SW480 (cell line): Measurements from ENCODE around the gene SLC23A2.

Source experiments
- DNase-seq: peaks from one replicate; pipeline ENCODE4 v3.0.0-alpha.2; 2016; ENCODE audit warnings: low spot score

Gene SLC23A2

GRCh38 chr20:4814696-4815252 lies 186.5 kb downstream of the SLC23A2 start:
- no peak for DNase-seq

- no peak for DNase-seq
Observed at GRCh38 chr20:4813863-4814695, 187.2 kb downstream of the SLC23A2 start.

GRCh38 chr20:4813076-4813862 lies 188.0 kb downstream of the SLC23A2 start:
- DNase-seq: no peak

GRCh38 chr20:4812641-4813075 lies 188.7 kb downstream of the SLC23A2 start:
- no peak for DNase-seq

- DNase-seq: no peak
Observed at GRCh38 chr20:4812216-4812615, 189.1 kb downstream of the SLC23A2 start.

GRCh38 chr20:4811661-4812181 lies 189.6 kb downstream of the SLC23A2 start:
- no peak for DNase-seq

- DNase-seq: no peak
Observed at GRCh38 chr20:4811257-4811656, 190.1 kb downstream of the SLC23A2 start.

- no peak for DNase-seq
Observed at GRCh38 chr20:4810426-4811019, 190.8 kb downstream of the SLC23A2 start.

GRCh38 chr20:4809707-4810106 lies 191.6 kb downstream of the SLC23A2 start:
- DNase-seq: no peak

- no peak for DNase-seq
Observed at GRCh38 chr20:4808872-4809271, 192.4 kb downstream of the SLC23A2 start.

- DNase-seq: no peak
Observed at GRCh38 chr20:4805663-4806449, 195.5 kb downstream of the SLC23A2 start.

GRCh38 chr20:4802527-4802926 lies 198.8 kb downstream of the SLC23A2 start:
- DNase-seq: no peak
